NCI-H748 (cell line): ENCODE data around the gene BHMT.

Experiments
- DNase-seq: peaks from one replicate; lab custom pipeline; 2025; ENCODE audit not compliant: unreplicated experiment; lab: John Stamatoyannopoulos, UW

BHMT gene, protein sequence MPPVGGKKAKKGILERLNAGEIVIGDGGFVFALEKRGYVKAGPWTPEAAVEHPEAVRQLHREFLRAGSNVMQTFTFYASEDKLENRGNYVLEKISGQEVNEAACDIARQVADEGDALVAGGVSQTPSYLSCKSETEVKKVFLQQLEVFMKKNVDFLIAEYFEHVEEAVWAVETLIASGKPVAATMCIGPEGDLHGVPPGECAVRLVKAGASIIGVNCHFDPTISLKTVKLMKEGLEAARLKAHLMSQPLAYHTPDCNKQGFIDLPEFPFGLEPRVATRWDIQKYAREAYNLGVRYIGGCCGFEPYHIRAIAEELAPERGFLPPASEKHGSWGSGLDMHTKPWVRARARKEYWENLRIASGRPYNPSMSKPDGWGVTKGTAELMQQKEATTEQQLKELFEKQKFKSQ

GRCh38 chr5:79111387-79111959, at the start of gene BHMT:
BHMT (plus strand) TSS chr5:79111809; CDS start chr5:79111886, 77 bp downstream.
- no peak for DNase-seq

DNA sequence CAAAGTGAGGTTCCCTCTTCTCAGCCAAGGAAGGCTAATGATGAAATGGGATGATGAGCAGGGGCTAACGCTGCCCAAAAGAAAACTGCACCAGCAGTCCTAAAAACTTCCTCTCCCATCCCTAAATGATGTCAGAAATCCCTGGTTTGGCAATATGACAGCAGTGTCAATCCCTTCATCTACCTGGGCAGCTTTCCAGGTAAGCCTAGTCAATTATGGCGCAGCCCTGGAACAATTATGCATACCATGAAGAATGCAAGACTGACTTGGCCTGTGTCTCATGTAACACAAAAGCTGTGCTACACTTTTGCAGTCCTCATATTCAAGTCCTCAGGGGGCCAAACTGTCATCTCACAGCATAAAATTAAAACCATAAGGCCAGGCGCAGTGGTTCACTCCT, 49.2 kb upstream of the BHMT start:
- DNase-seq = peak; percentile 29

- no peak for DNase-seq
Measured at GRCh38 chr5:79069488-79070349, 41.9 kb upstream of the BHMT start, which contains the start of the genes BHMT2 and DMGDH. BHMT2 (plus strand) TSS chr5:79069767; CDS start chr5:79069783, 16 bp downstream. DMGDH (minus strand) TSS chr5:79069674; CDS start chr5:79069620, 54 bp downstream.

- no peak for DNase-seq
Measured at GRCh38 chr5:79070350-79070667, 41.3 kb upstream of the BHMT start.

DNA sequence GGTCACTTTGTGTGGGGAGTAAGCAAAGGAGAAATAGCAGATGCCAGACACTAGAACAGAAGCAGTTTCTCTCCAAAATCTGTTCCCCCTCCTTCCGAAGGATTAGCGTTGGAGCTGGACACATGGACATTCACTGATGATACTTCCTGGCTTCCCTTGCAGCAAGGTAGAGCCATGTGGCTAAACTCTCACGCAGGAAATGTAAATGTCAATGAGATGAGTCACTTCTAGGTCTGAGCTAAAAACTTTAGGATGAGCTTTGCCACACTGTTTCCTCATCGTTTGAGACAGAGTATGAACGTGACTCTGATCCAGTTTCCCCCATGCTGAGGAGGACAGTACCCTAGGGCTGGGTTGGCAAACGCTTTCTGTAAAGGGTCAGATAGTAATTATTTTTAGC, 37.0 kb upstream of the BHMT start:
- DNase-seq = no peak

DNA sequence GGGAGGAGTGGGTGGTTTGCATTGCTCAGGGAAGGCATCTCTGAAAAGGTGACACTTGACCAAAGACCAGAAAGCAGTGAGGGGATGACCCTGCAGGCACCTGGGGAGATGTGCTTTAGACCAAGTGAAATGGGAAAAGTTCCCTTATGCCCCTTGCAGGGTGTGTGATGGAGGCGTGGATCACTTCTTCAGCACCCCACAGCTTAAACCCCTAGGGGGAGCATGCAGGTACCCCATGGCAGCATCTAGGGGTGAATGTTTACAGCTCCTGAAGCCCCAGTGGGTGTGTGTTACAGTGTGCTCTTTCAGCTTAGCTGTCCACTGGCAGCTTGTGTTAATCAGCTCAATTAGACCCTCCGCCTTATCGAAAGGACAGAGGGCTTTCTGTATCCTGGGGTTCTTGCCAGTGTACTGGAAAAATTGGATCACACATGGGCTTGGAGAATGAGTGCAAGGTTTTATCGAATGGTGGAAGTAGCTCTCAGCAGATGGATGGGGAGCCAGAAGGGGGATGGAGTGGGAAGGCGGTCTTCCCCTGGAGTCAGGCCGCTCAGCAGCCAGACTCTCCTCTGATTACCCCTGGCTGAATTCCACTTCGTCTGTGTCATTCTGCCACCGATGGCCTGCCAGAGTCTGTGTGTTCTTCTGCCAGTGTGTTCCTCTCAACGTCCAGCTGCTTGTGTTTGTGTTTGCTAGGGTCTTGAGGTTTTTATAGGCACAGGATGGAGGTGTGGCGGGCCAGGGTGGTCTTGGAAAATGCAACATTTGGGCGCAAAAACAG, 35.8 kb upstream of the BHMT start:
- no peak for DNase-seq

GRCh38 chr5:79076819-79077218, 34.8 kb upstream of the BHMT start:
- no peak for DNase-seq

- no peak for DNase-seq
Measured at GRCh38 chr5:79077680-79078365, 33.8 kb upstream of the BHMT start.

DNA sequence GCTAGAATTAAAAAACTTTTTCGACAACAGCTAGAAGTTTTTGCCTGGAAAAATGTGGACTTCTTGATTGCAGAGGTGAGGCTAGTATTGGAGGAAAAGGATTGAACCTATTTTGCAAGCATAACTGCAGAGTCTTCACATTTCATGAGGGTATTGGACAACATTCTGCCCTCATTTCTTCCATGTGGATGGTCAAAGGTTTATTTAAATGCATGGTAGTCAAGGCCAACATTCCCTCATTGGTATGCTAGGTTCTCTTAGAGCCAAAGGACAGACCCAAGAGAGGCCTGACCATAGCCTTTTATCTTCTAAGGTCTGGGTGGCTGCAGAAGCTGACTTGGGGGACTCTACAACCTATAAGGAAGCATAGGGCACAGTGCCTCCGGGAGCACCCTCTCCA, 30.8 kb upstream of the BHMT start:
- DNase-seq = no peak

GRCh38 chr5:79081779-79082178, 29.8 kb upstream of the BHMT start:
- no peak for DNase-seq

DNA sequence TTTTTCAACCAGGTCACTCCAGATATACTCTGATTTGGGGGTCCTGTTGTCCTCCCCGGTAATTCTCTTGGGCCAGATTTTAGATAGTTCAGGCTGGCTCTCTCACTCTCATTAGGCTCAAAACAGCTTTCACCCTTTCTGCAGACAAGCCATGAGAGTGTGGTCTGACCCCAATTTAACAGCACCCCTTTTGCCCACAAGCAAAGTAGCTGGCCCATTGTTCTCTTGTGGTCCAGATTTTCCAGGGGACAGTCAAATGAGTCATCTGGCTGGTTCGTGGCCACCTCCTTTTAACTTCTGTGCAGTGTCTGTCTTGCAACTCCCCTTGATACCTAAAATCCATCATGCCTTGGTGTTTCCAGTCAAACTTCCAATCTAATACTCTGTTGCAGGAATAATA, 25.5 kb upstream of the BHMT start:
- no peak for DNase-seq

DNA sequence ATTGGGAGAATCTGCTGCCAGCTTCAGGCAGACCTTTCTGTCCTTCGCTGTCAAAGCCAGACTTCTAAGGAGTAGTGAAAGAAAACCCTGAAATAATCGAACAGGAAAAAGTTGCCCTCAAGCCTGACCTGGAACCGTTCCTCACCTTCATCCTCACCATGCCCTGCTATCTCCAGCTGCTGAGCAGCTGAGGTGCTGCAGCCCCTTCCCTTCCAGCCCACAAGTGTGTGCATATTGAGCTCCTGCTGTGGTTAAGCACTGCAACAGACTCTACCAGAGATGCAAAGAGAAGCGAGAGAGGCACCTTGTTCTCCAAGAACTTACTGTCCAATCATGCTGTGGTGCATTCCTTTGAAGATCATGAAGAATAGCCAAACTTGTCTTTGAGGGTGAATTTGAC, 23.1 kb upstream of the BHMT start:
- no peak for DNase-seq

GRCh38 chr5:79091064-79091463, 20.5 kb upstream of the BHMT start:
- DNase-seq = no peak

DNA sequence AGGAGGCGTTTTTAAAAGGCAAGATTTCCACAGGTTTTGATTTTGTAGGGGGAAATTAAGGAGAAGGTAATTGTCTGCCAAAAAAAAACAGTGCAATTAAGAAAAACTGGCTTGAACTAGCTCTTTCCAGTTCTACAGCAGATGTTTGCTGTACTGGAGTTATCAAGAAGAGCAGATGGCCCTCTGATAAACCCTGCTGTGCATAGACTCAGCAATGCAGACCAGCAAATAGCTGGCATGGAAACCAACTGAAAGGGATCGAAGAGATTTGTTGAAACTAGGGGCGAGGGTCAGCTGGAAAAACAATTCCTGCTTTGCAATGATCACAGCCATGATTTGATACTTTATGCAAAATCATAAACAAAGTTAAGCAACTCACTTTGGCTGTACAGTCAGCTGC, 17.8 kb upstream of the BHMT start:
- peak; percentile 99 for DNase-seq

DNA sequence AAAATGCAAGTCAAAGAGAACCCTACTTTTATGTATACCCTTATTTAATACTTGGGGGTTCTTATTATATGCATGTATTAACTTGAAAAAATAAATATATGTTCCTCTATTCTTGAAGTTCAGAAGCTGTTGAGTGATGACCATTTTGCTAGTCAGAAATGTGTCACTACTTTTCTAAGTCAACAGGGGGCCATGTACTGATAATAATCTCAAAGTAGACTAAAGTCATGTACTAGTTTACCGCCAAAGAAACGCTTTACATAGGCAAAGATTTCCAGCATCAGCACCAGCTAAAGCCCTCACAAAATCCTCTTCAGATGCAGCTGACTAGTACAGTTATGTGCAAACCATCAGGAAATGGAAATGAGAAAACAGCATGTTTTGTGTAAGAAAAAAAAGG, 5.7 kb upstream of the BHMT start:
- no peak for DNase-seq

GRCh38 chr5:79107020-79107796, 4.4 kb upstream of the BHMT start:
- no peak for DNase-seq

DNA sequence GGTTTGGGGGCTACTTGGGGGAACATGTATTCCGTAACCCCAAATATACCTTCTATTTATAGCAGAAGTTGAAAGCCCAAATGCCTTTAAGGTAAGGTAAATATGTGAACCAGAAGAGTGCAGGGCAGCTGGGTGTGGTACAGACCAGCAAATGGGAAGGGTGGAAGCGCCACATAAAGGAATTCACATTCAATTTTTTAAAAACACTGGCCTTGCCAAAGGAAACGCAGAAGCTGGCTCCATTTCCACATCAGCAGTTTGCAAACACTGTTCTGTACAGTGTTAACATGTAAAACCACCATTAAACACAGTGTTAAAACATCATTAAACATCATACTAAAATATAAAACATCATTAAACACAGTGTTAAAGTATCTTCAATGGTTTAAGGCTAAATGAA, 3.5 kb upstream of the BHMT start:
- no peak for DNase-seq

GRCh38 chr5:79108792-79109191, 2.8 kb upstream of the BHMT start:
- no peak for DNase-seq
